GM18502 (cell line): ENCODE measurements around the gene CCS.
"Not testable (repeated sequence)": the region's sequence is repeated elsewhere in the genome, so short reads cannot be mapped to it uniquely, and the experiment has no call there.

ENCODE experiments used
- ATAC-seq: cut with Tn5 transposase; IDR thresholded peaks from one replicate; pipeline ENCODE4 v1.9.1; 2021; ENCODE audit warnings: mild to moderate bottlenecking; ENCODE audit not compliant: unreplicated experiment, poor library complexity

CCS gene

DNA sequence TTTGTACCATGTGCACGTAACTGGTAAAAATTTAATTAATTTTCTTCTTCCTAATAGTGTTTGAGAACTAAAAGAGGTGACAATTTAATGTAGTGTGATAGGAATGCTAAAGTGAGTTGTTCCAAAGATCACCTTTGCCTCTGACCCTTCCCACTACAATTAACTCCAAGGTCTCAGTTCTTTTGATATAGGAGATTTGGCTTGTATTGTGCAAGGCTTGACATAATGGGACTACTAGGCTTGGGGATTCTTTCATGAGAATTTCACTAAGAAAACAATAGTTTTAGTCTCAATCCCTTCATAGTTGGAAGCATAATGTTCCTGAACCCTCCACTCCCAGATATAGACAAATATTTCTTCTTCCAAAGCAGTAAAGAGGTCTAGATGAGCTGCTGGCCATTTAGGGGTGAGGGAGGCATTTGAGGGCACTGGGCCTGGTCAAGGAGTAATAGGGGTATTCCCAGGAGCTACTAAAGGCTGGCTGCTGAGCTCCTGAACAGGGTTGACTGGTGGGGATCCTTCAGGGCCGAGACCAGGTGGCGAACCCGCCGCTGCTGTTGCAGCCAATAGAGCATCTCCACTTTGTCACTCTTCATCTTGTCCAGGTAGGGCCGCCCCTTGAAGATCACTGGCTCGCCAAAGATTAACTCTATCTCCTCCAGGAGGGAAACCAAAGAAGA, 2.8 kb upstream of the CCS start:
- no peak for ATAC-seq

DNA sequence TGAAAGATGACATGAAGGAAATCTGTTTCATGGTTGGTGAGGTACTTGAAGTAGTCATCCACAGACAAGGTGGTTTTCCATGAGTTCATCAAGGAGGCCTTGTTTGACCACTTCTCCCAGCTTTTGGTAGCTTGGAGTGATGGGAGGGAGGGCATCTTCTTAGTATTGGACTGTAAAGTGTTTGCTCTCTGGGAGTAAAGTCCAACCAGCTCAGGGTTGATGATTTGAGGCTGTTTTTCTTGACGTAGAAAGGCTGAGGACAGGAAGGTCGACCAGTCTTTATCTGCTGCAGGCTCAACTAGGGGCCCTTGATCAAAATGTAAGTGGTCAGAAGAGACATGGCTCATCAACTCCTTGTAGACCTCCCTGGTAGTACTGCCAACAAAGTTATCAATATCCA, 1.8 kb upstream of the CCS start:
- ATAC-seq, result no peak

DNA sequence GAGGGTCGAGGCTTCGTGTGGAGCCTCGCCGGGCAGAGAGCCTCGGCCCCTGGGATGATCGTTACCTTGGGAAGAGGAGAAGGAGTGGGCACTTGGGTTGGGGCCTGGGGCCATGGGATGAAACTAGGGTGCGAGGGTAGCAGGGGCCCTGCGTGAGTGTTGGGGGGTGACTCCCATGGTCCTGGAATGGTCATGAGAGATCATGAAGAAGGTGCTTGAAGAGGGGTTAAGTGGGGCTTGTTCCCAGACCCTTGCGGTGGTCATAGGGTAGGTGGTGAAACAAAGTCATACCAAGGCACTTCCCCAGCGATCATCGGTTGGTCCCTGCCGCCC, 284 bp downstream of the CCS start:
- peak; percentile 32 for ATAC-seq

DNA sequence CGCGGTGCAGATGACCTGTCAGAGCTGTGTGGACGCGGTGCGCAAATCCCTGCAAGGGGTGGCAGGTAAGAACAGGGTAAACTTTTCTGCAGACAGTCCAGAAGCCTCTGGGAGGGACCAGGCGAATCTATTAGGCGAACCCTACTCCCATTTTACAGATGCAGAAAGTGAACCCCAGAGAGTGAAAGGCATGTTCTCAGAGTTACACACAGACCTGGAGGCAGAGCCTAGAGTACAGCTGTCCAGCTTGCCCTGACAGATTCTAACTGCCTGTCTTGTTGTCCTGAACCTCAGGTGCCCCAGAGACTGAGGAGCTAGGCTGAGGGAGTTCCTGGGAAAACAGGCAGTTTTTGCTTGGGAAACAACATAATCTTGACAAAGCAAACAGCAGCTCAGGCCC, 665 bp downstream of the CCS start:
- no peak for ATAC-seq

DNA sequence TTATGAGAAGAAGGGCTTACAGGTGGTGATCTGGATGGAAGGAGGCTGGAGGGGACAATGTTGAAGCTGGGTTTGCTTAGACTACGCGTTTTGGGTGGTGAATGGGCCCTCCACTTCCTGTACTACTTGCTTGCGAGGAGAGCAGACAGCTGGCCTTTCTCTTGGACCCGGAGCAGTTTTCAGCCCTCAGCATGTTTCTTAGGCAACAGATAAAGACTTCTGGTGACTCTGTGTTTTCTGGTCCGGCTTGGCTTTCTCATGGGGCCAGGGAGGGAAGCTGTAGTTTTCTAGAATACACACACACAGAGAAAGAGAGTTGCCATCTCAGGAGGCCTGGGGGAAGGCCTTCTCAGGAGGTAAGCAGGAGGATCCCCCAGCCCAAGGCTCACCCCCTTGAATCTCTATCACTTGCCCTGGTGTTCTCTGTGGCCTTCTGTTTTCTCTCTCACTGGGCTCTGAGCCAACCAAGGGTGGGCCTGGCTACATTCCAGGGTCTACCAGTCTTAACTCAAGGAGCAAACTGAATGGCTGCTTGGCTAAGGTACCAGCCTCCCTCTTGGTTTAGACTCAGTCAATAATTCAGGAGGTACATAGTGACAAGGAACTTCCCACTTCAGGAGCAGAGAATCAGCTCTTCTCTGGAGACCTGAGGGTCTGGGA, 2.4 kb downstream of the CCS start:
- ATAC-seq, result no peak

DNA sequence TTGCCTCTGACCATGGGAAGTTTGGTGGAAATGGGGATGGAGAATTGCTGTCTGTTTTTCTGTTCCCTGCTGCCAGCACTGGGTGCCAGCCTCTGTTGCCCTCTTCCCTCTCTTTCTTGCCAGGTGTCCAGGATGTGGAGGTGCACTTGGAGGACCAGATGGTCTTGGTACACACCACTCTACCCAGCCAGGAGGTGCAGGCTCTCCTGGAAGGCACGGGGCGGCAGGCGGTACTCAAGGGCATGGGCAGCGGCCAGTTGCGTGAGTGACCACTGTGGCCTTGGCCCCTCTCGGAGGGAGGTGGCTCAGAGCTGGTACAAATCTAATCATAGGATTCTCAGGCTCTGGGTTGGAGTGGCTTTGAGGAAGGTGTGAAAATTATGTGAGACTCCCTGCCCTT, 6.0 kb downstream of the CCS start:
- no peak for ATAC-seq

DNA sequence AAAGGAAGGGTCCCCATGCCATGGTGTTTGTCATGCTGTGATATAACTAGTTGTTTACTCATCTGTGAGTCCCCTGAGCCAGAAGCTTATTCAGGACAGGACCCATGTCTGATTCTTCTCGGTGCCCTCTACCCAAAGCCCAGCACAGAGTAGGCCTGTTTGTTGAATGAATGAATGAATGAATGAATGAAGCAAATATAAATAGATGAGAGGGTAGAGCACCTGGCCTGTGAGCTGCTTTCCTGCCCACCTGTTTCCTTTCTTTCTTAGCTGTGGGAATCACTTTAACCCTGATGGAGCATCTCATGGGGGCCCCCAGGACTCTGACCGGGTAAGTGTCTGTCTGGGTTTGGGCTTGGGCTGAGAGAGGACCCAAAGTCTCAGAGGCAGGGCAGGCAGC, 7.2 kb downstream of the CCS start:
- no peak for ATAC-seq

DNA sequence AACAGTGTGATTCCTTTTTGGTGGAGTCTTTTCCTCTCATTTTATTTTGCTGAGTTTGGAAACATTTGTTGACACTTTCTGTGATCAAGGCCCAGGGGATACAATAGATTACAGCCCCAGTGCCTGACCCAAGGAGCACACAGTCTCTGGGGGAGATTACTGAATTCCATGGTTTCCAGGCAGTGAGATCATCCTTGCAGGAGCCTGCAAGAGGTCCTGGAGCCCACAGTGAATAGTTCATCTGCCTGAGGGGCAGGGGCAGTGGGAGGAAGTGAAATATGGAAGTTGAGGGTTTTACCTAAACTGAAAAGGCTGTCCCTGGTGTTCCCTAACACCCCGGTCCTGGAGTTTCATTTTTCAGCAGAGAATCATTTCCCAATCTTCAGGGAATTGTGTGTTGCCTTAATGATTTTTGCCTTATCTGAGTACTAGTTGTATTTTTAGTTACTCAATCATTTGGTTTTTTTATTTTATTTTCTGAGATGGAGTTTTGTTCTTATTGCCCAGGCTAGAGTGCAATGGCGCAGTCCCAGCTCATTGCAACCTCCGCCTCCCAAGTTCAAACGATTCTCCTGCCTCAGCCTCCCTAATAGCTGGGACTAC, 7.7 kb downstream of the CCS start:
- ATAC-seq, result no peak

DNA sequence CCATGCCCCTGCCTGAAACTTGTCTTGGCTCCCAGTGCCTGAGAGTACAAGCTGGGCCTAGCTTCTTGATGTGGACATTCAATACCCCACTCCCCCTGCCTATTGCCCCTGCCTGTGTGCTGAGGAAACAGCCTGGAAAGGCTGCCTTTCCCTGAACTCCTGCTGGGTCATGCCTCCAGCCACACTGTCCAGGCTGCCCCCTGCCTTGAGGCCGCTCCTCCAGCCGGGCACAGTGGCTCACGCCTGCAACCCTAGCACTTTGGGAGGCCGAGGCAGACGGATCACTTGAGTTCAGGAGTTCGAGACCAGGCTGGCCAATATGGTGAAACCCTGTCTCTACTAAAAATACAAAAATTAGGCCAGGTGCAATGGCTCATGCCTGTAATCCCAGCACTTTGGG, 10.1 kb downstream of the CCS start:
- ATAC-seq, result no peak

DNA sequence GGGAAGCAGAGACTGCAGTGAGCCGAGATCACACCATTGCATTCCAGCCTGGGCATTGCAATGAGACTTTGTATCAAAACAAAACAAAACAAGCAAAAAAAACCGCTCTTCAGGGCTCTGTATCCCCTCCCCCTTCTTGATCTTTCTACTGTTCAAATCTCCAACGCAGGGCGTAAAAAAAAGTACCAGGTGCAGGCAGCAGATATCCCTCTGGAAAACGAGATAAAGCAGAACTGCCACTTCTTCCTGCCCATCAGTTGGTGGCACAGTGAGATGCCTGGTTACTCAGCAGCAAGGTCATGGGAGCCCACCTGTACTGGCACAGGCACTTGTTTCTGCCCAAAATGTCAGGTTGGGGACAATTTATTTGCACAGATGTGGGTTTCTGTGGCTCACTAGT, 11.2 kb downstream of the CCS start:
- ATAC-seq, result no peak

DNA sequence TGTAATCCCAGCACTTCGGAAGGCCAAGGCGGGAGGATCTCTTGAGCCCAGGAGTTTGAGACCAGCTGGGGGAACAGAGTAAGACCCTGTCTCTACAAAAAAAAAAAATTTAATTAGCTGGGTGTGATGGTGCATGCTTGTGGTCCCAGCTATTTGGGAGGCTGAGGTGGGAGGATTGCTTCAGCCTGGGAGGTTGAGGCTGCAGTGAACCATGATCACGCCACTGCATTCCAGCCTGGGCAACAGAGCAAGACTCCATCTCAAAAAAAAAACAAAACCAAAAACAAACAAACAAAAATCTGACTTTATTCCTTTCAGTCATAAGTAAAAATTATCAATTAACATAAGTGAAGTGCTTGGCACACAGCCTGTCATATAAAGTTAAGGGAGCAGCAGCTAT, 13.6 kb downstream of the CCS start:
- not testable (repeated sequence) for ATAC-seq

DNA sequence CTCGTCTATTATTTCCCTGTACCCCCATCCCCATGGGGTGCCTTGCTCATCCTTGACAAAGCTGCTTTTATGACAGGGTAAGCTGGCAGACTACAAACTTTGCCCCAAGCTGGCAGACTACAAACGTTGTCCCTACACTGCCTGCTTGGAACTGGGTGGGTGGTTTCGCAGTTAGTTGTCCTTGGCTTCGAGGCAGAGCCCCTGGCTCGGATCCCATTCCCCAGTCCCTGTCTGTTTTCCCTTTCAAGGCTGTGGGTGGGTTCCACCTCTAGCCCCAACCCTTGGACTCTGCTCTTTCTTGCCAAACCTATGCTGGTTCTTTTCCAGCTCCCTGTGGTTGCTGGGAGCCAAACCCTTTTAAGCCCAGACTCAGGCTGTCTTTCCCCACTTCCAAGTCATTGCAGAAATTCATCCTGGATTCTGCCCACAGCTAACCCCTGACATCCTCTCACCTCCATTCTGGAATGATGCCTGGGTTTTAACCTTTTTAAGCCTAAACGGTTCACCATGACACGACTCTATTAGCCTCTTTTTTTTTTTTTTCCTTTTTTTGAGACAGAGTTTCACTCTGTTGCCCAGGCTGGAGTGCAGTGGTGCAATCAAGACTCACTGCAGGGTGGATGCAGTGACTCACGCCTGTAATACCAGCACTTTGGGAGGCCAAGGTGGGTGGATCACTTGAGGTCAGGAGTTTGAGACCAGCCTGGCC, 14.3 kb downstream of the CCS start:
- ATAC-seq, result no peak

DNA sequence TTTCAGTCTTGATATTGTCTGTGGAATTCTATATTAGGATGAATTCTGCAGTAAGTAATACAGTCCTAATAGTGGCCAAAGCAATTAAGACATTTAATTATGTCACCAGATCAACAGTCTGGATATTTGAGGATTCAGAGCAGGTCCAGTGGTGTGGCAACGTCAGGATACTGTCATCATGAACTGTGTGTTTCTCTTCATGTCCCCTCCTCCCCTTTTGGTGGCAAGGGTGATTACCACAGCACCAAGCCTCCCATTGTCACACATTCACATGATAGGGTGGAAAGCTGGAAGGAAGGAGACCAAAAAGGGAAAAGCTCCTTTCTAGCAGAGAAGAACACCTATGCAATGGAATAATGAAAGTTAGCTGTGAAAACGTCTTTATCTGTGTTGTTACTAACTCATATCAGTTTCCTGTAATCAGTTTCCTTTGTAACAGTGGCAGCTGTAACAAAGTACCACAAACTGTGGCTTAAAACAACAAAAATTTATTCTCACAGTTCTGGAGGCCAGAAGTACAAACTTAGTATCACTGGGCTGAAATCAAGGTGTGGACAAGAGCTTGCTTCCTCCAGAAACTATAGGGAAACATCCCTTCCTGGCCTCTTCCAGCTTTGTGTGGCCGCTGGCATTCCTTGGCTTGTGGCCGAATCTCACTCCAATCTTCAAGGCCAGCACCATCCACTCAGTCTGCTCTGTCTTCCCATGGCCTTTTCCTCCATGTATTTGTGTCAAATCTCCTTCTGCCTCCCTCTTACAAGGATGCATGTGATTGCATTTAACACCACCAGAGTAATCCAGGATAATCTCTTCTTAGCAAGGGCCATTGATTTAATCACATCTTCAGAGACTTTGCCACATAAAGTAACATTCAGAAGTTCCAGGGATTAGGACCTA, 17.0 kb downstream of the CCS start:
- no peak for ATAC-seq

DNA sequence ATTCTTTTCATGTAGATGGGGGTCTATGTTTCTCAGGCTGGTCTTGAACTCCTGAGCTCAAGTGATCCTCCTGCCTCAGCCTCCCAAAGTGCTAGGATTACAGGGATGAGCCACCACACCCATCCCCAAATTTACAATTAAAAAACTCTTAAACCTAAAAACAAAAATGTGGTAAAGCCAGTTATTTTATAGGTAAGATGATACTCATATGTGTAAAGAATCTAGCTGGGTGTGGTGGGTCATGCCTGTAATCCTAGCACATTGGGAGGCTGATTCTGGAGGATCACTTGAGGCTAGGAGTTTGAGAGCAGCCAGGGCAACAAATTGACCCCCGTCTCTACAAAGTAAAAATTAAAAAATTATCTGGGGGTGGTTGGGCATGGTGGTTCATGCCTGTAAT, 19.5 kb downstream of the CCS start:
- no peak for ATAC-seq

DNA sequence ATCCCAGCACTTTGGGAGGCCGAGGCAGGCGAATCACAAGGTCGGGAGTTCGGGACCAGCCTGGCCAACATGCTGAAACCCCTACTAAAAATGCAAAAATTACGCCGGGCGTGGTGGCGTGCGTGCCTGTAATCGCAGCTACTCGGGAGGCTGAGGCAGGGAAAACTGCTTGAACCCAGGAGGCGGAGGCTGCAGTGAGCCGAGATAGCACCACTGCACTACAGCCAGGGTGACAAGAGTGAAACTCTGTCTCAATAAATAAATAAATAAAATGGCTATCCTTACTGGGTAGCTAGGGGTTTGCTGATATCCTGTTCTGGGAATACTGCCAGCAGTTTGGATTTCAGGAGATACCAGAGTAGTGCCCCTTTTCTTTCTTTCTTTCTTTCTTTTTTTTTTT, 21.1 kb downstream of the CCS start:
- no peak for ATAC-seq

DNA sequence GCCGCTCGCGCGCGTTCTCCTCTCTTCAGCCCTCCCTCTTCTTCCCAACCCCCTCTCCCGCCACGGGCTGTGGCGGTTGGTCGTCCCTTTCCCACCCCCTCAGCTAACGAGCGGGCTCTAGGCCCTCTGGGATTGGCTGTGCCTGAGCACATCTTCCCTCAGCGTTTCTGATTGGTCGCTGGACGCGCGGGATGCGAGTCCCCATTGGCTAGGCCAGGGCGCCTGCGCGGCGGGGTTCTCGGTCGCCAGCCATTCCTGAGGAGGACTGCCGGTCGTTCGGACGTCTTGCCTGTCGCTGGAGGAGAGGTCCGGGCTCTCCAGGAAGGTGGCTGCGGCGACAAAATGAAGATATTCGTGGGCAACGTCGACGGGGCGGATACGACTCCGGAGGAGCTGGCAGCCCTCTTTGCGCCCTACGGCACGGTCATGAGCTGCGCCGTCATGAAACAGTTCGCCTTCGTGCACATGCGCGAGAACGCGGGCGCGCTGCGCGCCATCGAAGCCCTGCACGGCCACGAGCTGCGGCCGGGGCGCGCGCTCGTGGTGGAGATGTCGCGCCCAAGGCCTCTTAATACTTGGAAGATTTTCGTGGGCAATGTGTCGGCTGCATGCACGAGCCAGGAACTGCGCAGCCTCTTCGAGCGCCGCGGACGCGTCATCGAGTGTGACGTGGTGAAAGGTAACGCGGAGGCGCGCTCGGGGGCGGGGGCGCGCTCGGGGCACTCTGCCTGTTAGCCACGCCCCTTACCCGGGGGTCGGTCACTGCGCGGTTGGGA, 23.6 kb downstream of the CCS start, which contains the start of gene RBM14:
TSS of gene RBM14 (plus strand) at position 252 of the 776 bp plus-strand sequence. CDS start at position 343, 91 bp downstream.
- ATAC-seq, result peak; percentile 91

DNA sequence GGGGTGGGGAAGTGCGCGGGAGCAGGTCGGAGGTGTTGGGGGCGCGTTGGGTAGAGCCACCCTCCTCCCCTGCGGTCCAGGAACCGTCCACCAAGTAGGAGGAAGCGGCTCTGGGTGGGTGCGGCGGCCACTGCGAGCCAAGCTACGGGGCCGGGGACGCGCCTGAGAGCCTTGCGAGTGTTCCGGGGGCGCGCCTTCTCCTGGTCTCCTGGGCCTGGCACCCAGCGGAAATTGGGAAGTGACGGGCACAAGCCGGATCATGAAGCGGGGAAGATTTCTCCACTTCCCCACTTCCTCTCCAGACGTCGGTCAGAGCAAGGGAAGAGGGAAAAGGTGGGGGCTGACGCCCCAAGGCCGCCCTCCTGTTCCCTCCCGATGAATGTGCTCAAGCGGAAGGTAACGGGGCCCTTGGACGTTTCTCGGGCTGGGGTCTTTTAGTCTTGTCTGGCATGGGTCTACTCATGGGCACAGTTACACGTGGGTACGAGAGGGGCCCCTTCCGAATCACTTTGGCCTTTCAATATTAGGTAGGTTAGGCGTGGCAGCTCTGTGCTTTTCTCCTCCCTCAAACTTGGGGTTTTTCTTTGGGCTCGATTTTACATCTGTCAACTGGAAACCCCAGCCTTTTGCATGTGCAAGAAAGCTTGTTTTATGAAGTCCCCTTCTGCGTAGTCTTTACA, 24.3 kb downstream of the CCS start:
- ATAC-seq, result no peak

DNA sequence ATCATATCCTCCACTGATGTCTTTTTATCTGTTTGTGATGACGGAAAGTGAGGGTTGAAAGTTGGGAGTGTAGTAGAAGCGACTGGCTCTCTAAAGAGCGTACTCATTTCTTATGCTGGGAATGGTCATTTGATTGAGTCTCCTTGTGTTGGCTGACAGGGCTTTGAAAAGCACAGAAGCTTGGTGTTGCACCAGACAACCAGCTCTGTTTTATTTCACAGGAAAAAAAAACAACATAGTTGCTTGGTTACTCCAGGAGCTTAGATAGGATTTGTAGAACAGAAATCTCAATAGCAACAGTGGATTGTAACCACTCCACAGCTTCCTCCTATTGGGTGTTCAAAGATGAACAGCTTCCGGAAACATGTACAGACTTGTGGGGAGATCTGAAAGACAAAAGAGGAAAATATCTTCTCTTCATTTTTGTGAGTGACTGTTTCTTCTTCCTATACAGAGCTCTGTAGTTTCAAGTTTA, 26.1 kb downstream of the CCS start:
- no peak for ATAC-seq

DNA sequence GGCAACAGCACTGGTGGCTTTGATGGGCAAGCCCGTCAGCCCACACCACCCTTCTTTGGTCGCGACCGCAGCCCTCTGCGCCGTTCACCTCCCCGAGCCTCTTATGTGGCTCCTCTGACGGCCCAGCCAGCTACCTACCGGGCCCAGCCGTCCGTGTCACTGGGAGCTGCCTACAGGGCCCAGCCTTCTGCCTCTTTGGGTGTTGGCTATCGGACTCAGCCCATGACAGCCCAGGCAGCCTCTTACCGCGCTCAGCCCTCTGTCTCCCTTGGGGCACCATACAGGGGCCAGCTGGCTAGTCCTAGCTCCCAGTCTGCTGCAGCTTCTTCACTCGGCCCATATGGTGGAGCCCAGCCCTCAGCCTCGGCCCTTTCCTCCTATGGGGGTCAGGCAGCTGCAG, 31.5 kb downstream of the CCS start:
- no peak for ATAC-seq
